NB4 (cell line): Measurements from ENCODE around the gene ZNF574.

Experiments
- CTCF ChIP-seq: IDR thresholded peaks from one replicate; pipeline ENCODE4 v1.5.1; 2012; ENCODE audit warnings: low read depth, low read length
- POLR2A ChIP-seq: IDR thresholded peaks from 2 replicates; pipeline ENCODE4 v1.6.1; 2011; ENCODE audit warnings: mild to moderate bottlenecking; ENCODE audit not compliant: insufficient read length; ENCODE audit errors: extremely low read depth

GRCh38 chr19:42123765-42124164, 47.8 kb downstream of the ZNF574 start:
- TF ChIP-seq POLR2A, result no peak
- no peak for TF ChIP-seq CTCF
